AG04450 (cell line): ENCODE measurements around the gene ABCB6. TPM values are rescaled to one million over a fixed set of nuclear protein-coding genes. Genes with fewer than 3 reads are reported as not detected.

Source experiments
- CTCF ChIA-PET: fragments of 300-600, 350-600 bp; formaldehyde crosslinking; extraction: SDS; loops from one replicate; lab custom pipeline; 2022; ENCODE audit warnings: antibody characterized with exemption, inconsistent platforms; lab: Charles Lee
- POLR2A ChIA-PET: fragments of 350-600 bp; formaldehyde crosslinking; extraction: SDS; loops from one replicate; lab custom pipeline; 2021; ENCODE audit warnings: antibody characterized with exemption, inconsistent platforms; lab: Yijun Ruan, JAX
- DNase-seq: peaks from one replicate; pipeline ENCODE4 v3.0.0-alpha.2; 2011; ENCODE audit warnings: low read depth, low spot score
- H3K27ac ChIP-seq: one replicate; pipeline ENCODE4 v1.5.1; 2012; ENCODE audit warnings: low read depth, low read length, control low read depth
- H3K27me3 ChIP-seq: one replicate; pipeline ENCODE4 v1.6.0; 2012; ENCODE audit warnings: low read length; ENCODE audit not compliant: control insufficient read depth, insufficient read depth
- H3K4me3 ChIP-seq: 2 replicates; pipeline ENCODE4 v1.5.1; 2011; ENCODE audit warnings: mild to moderate bottlenecking, low read depth, low read length, control low read depth
- H3K9me3 ChIP-seq: 2 replicates; pipeline ENCODE4 v1.5.1; 2012; ENCODE audit warnings: low read length; ENCODE audit not compliant: control insufficient read depth, insufficient read depth
- CTCF ChIP-seq: IDR thresholded peaks from 2 replicates; pipeline ENCODE4 v1.5.1; 2011; ENCODE audit warnings: low read depth, low read length, control low read depth, inconsistent platforms
- polyA plus RNA-seq: library from polyadenylated mRNA; depleted of rRNA; stranded (reverse); fragments of >200 nt; gene quantifications from 2 replicates; pipeline ENCODE4 v1.2.3, GENCODE V29; 2011

Gene ABCB6
- polyA plus RNA-seq, 1 experiment, result 22.2 TPM

GRCh38 chr2:219250049-219250781, 31.5 kb upstream of the ABCB6 start:
- ChIA-PET POLR2A (interaction anchor here (0.6 to 1.6 kb wide), 5 partner anchors 29 to 178 kb away, joined by 3 to 9 read pairs (median 5); partner anchors contain the start of genes ABCB6 and DNAJB2), CTCF (interaction anchor here (1.0 to 3.5 kb wide), 6 partner anchors 28 to 79 kb away, joined by 3 to 24 read pairs (median 16); partner anchors contain the start of gene DNAJB2)
- no peak overlapping the region for H3K4me3 ChIP-seq

GRCh38 chr2:219249203-219249980, 30.6 kb upstream of the ABCB6 start:
- ChIA-PET POLR2A (interaction anchor here (0.6 to 1.6 kb wide), 6 partner anchors 30 to 177 kb away, joined by 3 to 9 read pairs (median 4); partner anchors contain the start of genes ABCB6 and DNAJB2), CTCF (interaction anchor here (1.0 to 3.5 kb wide), 6 partner anchors 25 to 78 kb away, joined by 3 to 24 read pairs (median 10); partner anchors contain the start of gene DNAJB2)
- H3K9me3 ChIP-seq, result no peaks in the 10 kb centered on the region; the same call in 1 of the 2 replicates
- peaks cover 4% of the 10 kb centered on the region for H3K27me3 ChIP-seq
- peak overlapping the region; percentile 90 for H3K27ac ChIP-seq
- TF ChIP-seq CTCF, result no peak
- DNase-seq, result peak; percentile 39
- H3K4me3 ChIP-seq, result no peak overlapping the region

More at GRCh38 chr2:219250049-219250781, 31.5 kb upstream of the ABCB6 start:
- Histone ChIP-seq H3K27me3 (peaks cover 6% of the 10 kb centered on the region), H3K27ac (peak overlapping the region; percentile 90), H3K9me3 (no peaks in the 10 kb centered on the region; the same call in 1 of the 2 replicates)
- no peak for DNase-seq
- TF ChIP-seq CTCF, result no peak

GRCh38 chr2:219248845-219249202, 30.1 kb upstream of the ABCB6 start:
- no peak overlapping the region for H3K4me3 ChIP-seq

More at GRCh38 chr2:219248845-219249202, 30.1 kb upstream of the ABCB6 start:
- Histone ChIP-seq H3K27me3 (no peaks in the 10 kb centered on the region), H3K9me3 (no peaks in the 10 kb centered on the region; the same call in 1 of the 2 replicates), H3K27ac (peak overlapping the region; percentile 90)
- no peak for DNase-seq
- CTCF ChIA-PET, result interaction anchor here (1.5 to 3.5 kb wide), 4 partner anchors 25 to 47 kb away, joined by 5 to 24 read pairs (median 15); partner anchors contain the start of gene DNAJB2
- no peak for TF ChIP-seq CTCF
- POLR2A ChIA-PET, result interaction anchor here (0.8 to 1.6 kb wide), 2 partner anchors 30 to 43 kb away, joined by 3 to 9 read pairs; partner anchors contain the start of gene ABCB6
